Rectal smooth muscle tissue (tissue), 1 donor: ENCODE measurements around the gene BCL2L11.
"Not testable (repeated sequence)": the region's sequence is repeated elsewhere in the genome, so short reads cannot be mapped to it uniquely, and the experiment has no call there.

Source experiments
- H3K27ac ChIP-seq: one replicate; pipeline ENCODE4 v1.7.0; 2013; ENCODE audit warnings: low read depth, low read length, inconsistent platforms
- H3K27me3 ChIP-seq: one replicate; pipeline ENCODE4 v1.7.0; 2013; ENCODE audit warnings: low read length; ENCODE audit not compliant: control insufficient read depth, insufficient read depth
- H3K36me3 ChIP-seq: one replicate; pipeline ENCODE4 v1.7.0; 2013; ENCODE audit warnings: low read length; ENCODE audit not compliant: control insufficient read depth, insufficient read depth
- H3K4me1 ChIP-seq: one replicate; pipeline ENCODE4 v1.7.0; 2013; ENCODE audit warnings: low read length; ENCODE audit not compliant: control insufficient read depth, insufficient read depth
- H3K4me3 ChIP-seq: one replicate; pipeline ENCODE4 v1.7.0; 2013; ENCODE audit warnings: low read length
- H3K9ac ChIP-seq: one replicate; pipeline ENCODE4 v1.7.0; 2013; ENCODE audit warnings: low read length

The BCL2L11 gene

GRCh38 chr2:111120253-111121027 lies at the start of gene BCL2L11:
BCL2L11 (plus strand) TSS chr2:111120914; CDS start chr2:111123746, 2,832 bp downstream.
- H3K4me1 ChIP-seq: peaks cover 11% of the 10 kb centered on the region
- peaks cover 7% of the 10 kb centered on the region for H3K27me3 ChIP-seq
- H3K4me3 ChIP-seq: peak within 1 kb of the TSS; percentile 95
- peaks cover 2% of the 10 kb centered on the region for H3K36me3 ChIP-seq
- H3K9ac ChIP-seq: peak within 1 kb of the TSS; percentile 57
- H3K27ac ChIP-seq: no peak within 1 kb of the TSS

GRCh38 chr2:111071600-111072171 lies 49.0 kb upstream of the BCL2L11 start:
- H3K27me3 ChIP-seq: no peaks in the 10 kb centered on the region
- H3K36me3 ChIP-seq: no peaks in the 10 kb centered on the region
- H3K9ac ChIP-seq: no peak overlapping the region
- no peak overlapping the region for H3K4me3 ChIP-seq
- no peaks in the 10 kb centered on the region for H3K4me1 ChIP-seq
- H3K27ac ChIP-seq: no peak overlapping the region

GRCh38 chr2:111072220-111072871 lies 48.4 kb upstream of the BCL2L11 start:
- Histone ChIP-seq H3K4me1 (no peaks in the 10 kb centered on the region), H3K36me3 (no peaks in the 10 kb centered on the region), H3K27ac (no peak overlapping the region), H3K9ac (no peak overlapping the region), H3K4me3 (no peak overlapping the region), H3K27me3 (no peaks in the 10 kb centered on the region)

- not testable (repeated sequence) for H3K27me3 ChIP-seq, H3K4me3 ChIP-seq, H3K4me1 ChIP-seq, H3K27ac ChIP-seq, H3K9ac ChIP-seq, H3K36me3 ChIP-seq
These were observed 38.1 kb upstream of the BCL2L11 start for GRCh38 chr2:111082659-111083058.

- H3K4me3 ChIP-seq: no peak overlapping the region
- H3K27me3 ChIP-seq: no peaks in the 10 kb centered on the region
- H3K36me3 ChIP-seq: no peaks in the 10 kb centered on the region
- H3K9ac ChIP-seq: no peak overlapping the region
- no peaks in the 10 kb centered on the region for H3K4me1 ChIP-seq
- H3K27ac ChIP-seq: no peak overlapping the region
These were observed 28.9 kb upstream of the BCL2L11 start for GRCh38 chr2:111091811-111092211.

GRCh38 chr2:111094691-111095090 lies 26.0 kb upstream of the BCL2L11 start:
- H3K27me3 ChIP-seq: no peaks in the 10 kb centered on the region
- H3K27ac ChIP-seq: no peak overlapping the region
- H3K36me3 ChIP-seq: no peaks in the 10 kb centered on the region
- no peak overlapping the region for H3K9ac ChIP-seq
- H3K4me3 ChIP-seq: no peak overlapping the region
- no peaks in the 10 kb centered on the region for H3K4me1 ChIP-seq

- no peak overlapping the region for H3K27ac ChIP-seq
- no peak overlapping the region for H3K4me3 ChIP-seq
- no peaks in the 10 kb centered on the region for H3K4me1 ChIP-seq
- H3K9ac ChIP-seq: no peak overlapping the region
- H3K27me3 ChIP-seq: no peaks in the 10 kb centered on the region
- no peaks in the 10 kb centered on the region for H3K36me3 ChIP-seq
These were observed 25.3 kb upstream of the BCL2L11 start for GRCh38 chr2:111095434-111095833.

- no peak overlapping the region for H3K27ac ChIP-seq
These were observed 21.3 kb upstream of the BCL2L11 start for GRCh38 chr2:111099402-111099801.

GRCh38 chr2:111100087-111100764 lies 20.5 kb upstream of the BCL2L11 start:
- H3K27me3 ChIP-seq: no peaks in the 10 kb centered on the region
- no peak overlapping the region for H3K9ac ChIP-seq
- no peaks in the 10 kb centered on the region for H3K36me3 ChIP-seq
- H3K4me3 ChIP-seq: no peak overlapping the region
- no peaks in the 10 kb centered on the region for H3K4me1 ChIP-seq
- no peak overlapping the region for H3K27ac ChIP-seq

More at GRCh38 chr2:111099402-111099801, 21.3 kb upstream of the BCL2L11 start:
- Histone ChIP-seq H3K9ac (no peak overlapping the region), H3K4me3 (no peak overlapping the region), H3K27me3 (no peaks in the 10 kb centered on the region), H3K4me1 (no peaks in the 10 kb centered on the region), H3K36me3 (no peaks in the 10 kb centered on the region)

- no peak overlapping the region for H3K27ac ChIP-seq
- no peaks in the 10 kb centered on the region for H3K27me3 ChIP-seq
- no peaks in the 10 kb centered on the region for H3K36me3 ChIP-seq
- H3K4me1 ChIP-seq: no peaks in the 10 kb centered on the region
- no peak overlapping the region for H3K4me3 ChIP-seq
- H3K9ac ChIP-seq: no peak overlapping the region
These were observed 19.9 kb upstream of the BCL2L11 start for GRCh38 chr2:111100765-111101162.

GRCh38 chr2:111101592-111101991 lies 19.1 kb upstream of the BCL2L11 start:
- Histone ChIP-seq H3K27me3 (no peaks in the 10 kb centered on the region), H3K4me1 (no peaks in the 10 kb centered on the region), H3K36me3 (no peaks in the 10 kb centered on the region), H3K27ac (no peak overlapping the region), H3K9ac (no peak overlapping the region), H3K4me3 (no peak overlapping the region)

GRCh38 chr2:111102216-111102615 lies 18.5 kb upstream of the BCL2L11 start:
- Histone ChIP-seq H3K4me3 (no peak overlapping the region), H3K27me3 (no peaks in the 10 kb centered on the region), H3K4me1 (no peaks in the 10 kb centered on the region), H3K9ac (no peak overlapping the region), H3K27ac (no peak overlapping the region), H3K36me3 (no peaks in the 10 kb centered on the region)
